Calu3 (cell line): ENCODE data around the gene PPIC. TPM values are rescaled to one million over a fixed set of nuclear protein-coding genes. Genes with fewer than 3 reads are reported as not detected.

Source experiments
- BruUV-seq: library from RNA; stranded (reverse); fragments of 400-500 nt; replicated peaks from 2 replicates; lab custom pipeline; 2021; lab: Mats Ljungman, UMichigan
- CTCF ChIA-PET: fragments of 300-600 bp; sonication (Branson Sonifier 250); formaldehyde crosslinking; loops from one replicate; lab custom pipeline; 2022; ENCODE audit warnings: antibody characterized with exemption; lab: Charles Lee
- DNase-seq: peaks from one replicate; pipeline ENCODE4 v3.0.0; 2022
- H3K27ac Mint-ChIP-seq: one replicate; pipeline ENCODE4 v1.8.0; 2022; ENCODE audit warnings: mixed read lengths; ENCODE audit not compliant: unreplicated experiment
- H3K27me3 Mint-ChIP-seq: one replicate; pipeline ENCODE4 v1.8.0; 2022; ENCODE audit warnings: mixed read lengths; ENCODE audit not compliant: unreplicated experiment
- H3K36me3 Mint-ChIP-seq: one replicate; pipeline ENCODE4 v1.8.0; 2022; ENCODE audit warnings: mild to moderate bottlenecking, moderate library complexity, mixed read lengths; ENCODE audit not compliant: insufficient read depth, unreplicated experiment
- H3K4me1 Mint-ChIP-seq: one replicate; pipeline ENCODE4 v1.8.0; 2022; ENCODE audit warnings: mild to moderate bottlenecking, low read depth, mixed read lengths; ENCODE audit not compliant: unreplicated experiment
- H3K4me3 Mint-ChIP-seq: one replicate; pipeline ENCODE4 v1.8.0; 2022; ENCODE audit warnings: mild to moderate bottlenecking, low read depth, moderate library complexity, mixed read lengths; ENCODE audit not compliant: unreplicated experiment
- H3K9me3 Mint-ChIP-seq: one replicate; pipeline ENCODE4 v1.8.0; 2022; ENCODE audit warnings: low read depth, mixed read lengths; ENCODE audit not compliant: unreplicated experiment
- CTCF ChIP-seq: fragments of 200-600 bp; IDR thresholded peaks from one replicate; pipeline ENCODE4 v1.8.0; 2022; ENCODE audit warnings: antibody characterized with exemption; ENCODE audit not compliant: unreplicated experiment
- intact Hi-C: fragments of 100-400 bp; cut with micrococcal nuclease; formaldehyde crosslinking; loops from one replicate; pipeline ENCODE4 v1.10.0; 2022; ENCODE audit not compliant: unreplicated experiment
- total RNA-seq: library from RNA; stranded (reverse); gene quantifications from 2 replicates; pipeline ENCODE4 v1.2.3, GENCODE V29; 2022

The PPIC gene
- total RNA-seq, 1 experiment from 2014 or later: 43.5 TPM

DNA sequence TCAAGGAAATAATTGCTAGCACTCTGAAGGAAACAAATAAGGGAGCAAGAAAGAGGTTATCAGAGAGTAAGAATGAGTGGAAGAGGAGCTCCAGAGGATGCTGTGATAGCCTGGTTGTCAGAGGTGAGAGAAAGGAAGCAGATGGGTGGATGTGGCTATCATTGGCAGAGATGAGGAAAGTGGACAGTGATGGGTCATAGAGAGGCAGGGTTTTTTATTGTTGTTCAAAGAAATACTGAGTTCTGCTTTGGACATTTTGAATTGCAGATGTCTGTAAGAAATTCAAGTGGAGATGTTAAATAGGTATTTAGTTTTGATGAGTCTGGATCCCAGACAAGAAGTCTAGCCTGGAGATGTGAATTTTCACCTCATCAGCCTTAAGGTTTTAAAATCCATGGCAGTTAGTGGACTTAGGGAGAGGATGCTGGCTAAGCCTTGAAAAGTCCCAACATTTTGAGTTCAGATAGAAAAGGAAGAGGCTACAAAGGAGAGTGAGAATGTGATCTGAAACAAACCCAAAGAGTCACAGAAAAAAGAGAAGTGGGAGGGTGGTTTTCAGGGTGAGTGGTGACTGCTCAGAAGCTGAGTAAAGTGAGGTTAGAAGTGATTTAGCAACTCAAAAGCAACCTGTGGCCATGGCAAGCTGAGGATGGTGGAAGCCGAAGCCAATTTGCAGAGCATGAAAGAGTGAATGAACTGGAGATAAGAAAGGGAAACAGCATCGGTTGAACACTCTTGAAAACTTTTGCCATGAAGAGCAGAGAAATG lies 50.4 kb downstream of the PPIC start:
- CTCF ChIA-PET: no interaction called here
- Mint-ChIP-seq H3K4me3 (no peak overlapping the region), H3K4me1 (no peaks in the 10 kb centered on the region), H3K27ac (no peak overlapping the region), H3K27me3 (no peaks in the 10 kb centered on the region), H3K9me3 (no peaks in the 10 kb centered on the region), H3K36me3 (no peaks in the 10 kb centered on the region)
- DNase-seq: no peak
- BruUV-seq: no TSS peak
- no peak for TF ChIP-seq CTCF
- intact Hi-C loops: no loop called here

DNA sequence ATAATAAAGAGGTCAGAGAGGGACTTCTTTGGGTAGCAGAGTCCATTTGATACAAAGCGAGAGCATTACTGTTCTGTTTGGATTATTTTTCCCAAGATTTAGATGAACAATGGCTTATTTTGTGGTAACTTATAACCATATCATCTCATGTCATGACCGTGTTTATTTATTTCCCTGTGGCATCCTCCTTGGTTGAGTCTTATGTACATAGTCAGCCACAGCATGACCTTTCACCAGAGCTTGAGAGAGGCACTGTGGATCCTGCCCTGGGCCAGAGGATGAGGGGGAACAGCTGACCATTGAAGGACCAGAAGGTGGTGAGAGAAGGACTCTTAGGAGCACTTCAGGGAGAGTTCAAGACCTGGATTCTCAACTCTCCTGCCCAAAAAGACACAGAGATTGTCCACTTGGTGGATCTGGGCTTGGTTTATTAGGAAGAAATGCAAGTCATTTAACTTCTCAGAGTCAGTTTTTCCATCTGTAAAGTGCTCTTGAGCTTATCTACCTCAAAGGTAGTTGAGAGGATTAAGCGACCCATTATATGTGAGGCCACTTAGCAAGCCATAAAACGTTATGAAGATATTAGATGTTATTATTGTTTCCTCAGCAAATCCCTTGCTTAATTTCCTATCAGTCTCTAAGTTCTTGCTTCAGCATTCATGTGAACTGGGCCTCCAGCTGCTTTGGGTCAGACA lies 51.4 kb downstream of the PPIC start:
- Mint-ChIP-seq H3K27me3 (no peaks in the 10 kb centered on the region), H3K9me3 (no peaks in the 10 kb centered on the region), H3K4me3 (no peak overlapping the region), H3K36me3 (peaks cover 3% of the 10 kb centered on the region), H3K4me1 (no peaks in the 10 kb centered on the region), H3K27ac (no peak overlapping the region)
- CTCF ChIA-PET: no interaction called here
- BruUV-seq: no TSS peak
- DNase-seq: no peak
- TF ChIP-seq CTCF: no peak
- intact Hi-C loops: no loop called here

- H3K27ac Mint-ChIP-seq: no peak overlapping the region
- no peak for TF ChIP-seq CTCF
- H3K9me3 Mint-ChIP-seq: no peaks in the 10 kb centered on the region
- H3K4me1 Mint-ChIP-seq: no peaks in the 10 kb centered on the region
- H3K36me3 Mint-ChIP-seq: peaks cover 3% of the 10 kb centered on the region
- intact Hi-C loops: no loop called here
- CTCF ChIA-PET: no interaction called here
- no peaks in the 10 kb centered on the region for H3K27me3 Mint-ChIP-seq
- DNase-seq: no peak
- H3K4me3 Mint-ChIP-seq: no peak overlapping the region
- no TSS peak for BruUV-seq
Observed at GRCh38 chr5:122984425-122984824, 52.1 kb downstream of the PPIC start.

DNA sequence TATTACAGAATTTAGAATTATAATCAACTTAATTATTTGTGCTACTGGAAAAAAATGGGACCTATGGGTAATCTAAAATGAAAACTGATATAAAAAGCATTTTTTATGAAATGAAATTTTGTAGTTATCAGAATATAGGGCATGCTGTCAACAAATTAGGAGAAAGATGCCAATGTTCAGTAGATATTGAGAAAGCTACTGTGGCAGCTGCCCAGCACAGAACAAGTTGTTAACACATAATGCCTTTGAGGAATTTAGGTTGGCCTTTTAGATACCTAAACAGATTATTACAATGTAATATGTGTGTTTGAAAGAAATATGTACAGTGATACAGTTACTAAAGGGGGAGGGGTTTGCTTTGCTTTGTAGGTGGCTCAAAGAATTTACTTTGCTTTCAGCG lies 54.1 kb downstream of the PPIC start:
- intact Hi-C loops: no loop called here
- Mint-ChIP-seq H3K36me3 (peaks cover 3% of the 10 kb centered on the region), H3K27ac (no peak overlapping the region), H3K4me3 (no peak overlapping the region), H3K4me1 (no peaks in the 10 kb centered on the region), H3K27me3 (no peaks in the 10 kb centered on the region), H3K9me3 (no peaks in the 10 kb centered on the region)
- CTCF ChIA-PET: no interaction called here
- DNase-seq: no peak
- no TSS peak for BruUV-seq
- no peak for TF ChIP-seq CTCF
